Muscle of arm (tissue), 14 donors: Measurements from ENCODE around the gene ATG4D. TPM values are rescaled to one million over a fixed set of nuclear protein-coding genes. Genes with fewer than 3 reads are reported as not detected.

Source experiments
- DNase-seq: peaks from one replicate; pipeline ENCODE4 v3.0.0-alpha.2; 2013
- long read RNA-seq, 11 donors: transcript quantifications; one replicate each; lab custom pipeline, GENCODE V29; 2026
- polyA plus RNA-seq, 12 donors: library from polyadenylated mRNA; unstranded; fragments of 120-200 nt; gene quantifications; one replicate each; pipeline ENCODE4 v1.2.1, GENCODE V29; 2013; ENCODE audit not compliant: insufficient read length in 12 of 12

Gene ATG4D
- 10 to 100 TPM in 11 of 12 donors, not detected in 1; 16.8 to 57.9 (median 19.9) TPM for polyA plus RNA-seq
- long read RNA-seq, donor 1, transcript ATG4D-201 (10 exons, 1,949 nt): major isoform, 6 of 53 reads
- long read RNA-seq, donor 1, partial matches to known transcripts: 46 of 53 reads
- long read RNA-seq, donor 1, other reads (novel, unspliced or antisense): 0 of 53 reads
- long read RNA-seq, donor 2, partial matches to known transcripts: 26 of 34 reads
- long read RNA-seq, donor 2, other reads (novel, unspliced or antisense): 0 of 34 reads
- long read RNA-seq, donor 3, partial matches to known transcripts: 0 of 2 reads
- long read RNA-seq, donor 3, other reads (novel, unspliced or antisense): 0 of 2 reads
- long read RNA-seq, donor 4, partial matches to known transcripts: 7 of 7 reads
- long read RNA-seq, donor 4, other reads (novel, unspliced or antisense): 0 of 7 reads
- long read RNA-seq, donor 5, partial matches to known transcripts: 17 of 24 reads
- long read RNA-seq, donor 5, other reads (novel, unspliced or antisense): 0 of 24 reads
- long read RNA-seq, donor 6, partial matches to known transcripts: 5 of 6 reads
- long read RNA-seq, donor 6, other reads (novel, unspliced or antisense): 0 of 6 reads
- long read RNA-seq, donor 7: 0 reads
- long read RNA-seq, donor 8, partial matches to known transcripts: 0 of 3 reads
- long read RNA-seq, donor 8, other reads (novel, unspliced or antisense): 0 of 3 reads
- long read RNA-seq, donor 9: 0 reads
- long read RNA-seq, donor 10, partial matches to known transcripts: 0 of 6 reads
- long read RNA-seq, donor 10, other reads (novel, unspliced or antisense): 0 of 6 reads
- long read RNA-seq, donor 11, partial matches to known transcripts: 17 of 21 reads
- long read RNA-seq, donor 11, other reads (novel, unspliced or antisense): 0 of 21 reads

DNA sequence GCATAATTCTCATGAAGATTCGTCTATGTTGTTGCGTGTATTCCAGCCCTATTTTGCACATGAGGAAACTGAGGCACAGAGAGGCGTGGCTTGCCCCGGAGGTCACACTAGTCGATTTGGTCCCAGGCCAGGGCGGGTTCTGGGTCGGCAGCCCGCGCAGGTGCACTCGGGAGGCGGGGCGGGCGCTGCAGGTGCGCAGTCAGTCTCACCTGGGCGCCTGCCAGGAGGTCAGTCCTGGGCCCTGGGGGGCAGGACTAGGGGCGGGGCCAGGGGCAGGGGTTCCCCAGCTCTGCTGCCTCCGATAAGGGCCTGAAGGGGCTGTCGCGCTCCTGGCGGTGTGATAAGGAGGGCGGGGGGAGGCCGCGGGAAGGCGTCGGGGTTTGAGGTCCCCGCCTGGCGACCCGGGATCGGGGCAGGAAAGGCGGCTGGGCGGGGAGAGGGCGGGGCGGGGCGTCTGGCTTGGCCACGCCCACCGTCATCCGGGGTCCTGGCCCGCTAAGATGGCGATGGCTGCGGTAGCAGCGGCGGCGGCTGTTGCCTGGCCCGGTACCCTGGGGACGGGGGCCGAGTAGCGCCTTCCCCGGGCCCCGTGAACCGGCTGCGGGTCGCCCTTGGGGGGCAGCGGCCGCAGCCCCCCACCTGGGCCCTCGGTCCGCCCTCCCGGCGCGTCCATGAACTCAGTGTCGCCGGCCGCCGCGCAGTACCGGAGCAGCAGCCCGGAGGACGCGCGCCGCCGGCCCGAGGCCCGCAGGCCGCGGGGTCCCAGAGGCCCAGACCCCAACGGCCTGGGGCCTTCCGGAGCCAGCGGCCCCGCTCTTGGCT is at the start of gene ATG4D:
ATG4D (plus strand) TSS at position 485 of the 822 bp plus-strand sequence; CDS start at position 672, 187 bp downstream.
- peak; percentile 63 for DNase-seq

GRCh38 chr19:10497371-10497770 is 46.3 kb upstream of the ATG4D start:
- no peak for DNase-seq

DNA sequence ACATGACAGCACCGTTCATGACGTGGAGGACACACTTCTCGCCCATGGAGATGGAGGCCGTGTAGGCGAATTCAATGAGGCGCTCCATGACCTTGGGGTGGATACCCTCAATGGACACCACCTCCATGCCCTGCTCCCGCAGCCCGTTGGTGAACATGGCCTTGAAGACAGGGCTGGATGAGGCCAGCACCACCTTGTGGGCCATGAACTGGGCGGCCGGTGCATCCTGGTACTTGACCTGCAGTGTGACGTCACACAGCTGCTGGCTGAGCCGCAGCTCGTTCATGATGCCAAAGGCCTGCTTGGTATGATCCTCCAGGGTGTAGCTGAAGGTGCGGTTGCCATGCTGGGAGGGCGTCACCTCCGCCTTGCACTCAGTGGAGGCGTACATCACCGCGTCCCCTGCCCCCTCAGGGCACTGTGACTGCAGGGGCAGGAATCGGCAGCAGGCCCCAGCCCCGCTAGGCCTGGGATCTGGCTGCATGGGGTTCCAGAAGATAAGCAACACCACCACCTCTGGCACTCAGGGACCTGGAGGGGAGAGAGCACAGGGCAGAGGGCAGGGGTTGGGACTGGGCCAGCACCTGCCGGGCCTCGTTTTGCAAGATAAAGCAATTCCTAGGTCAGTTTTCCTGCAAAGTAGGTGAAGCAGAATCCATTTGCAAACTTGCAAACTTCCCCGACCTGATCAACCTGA is 44.0 kb upstream of the ATG4D start:
- DNase-seq: no peak

GRCh38 chr19:10500247-10500592 is 43.5 kb upstream of the ATG4D start:
- no peak for DNase-seq

- no peak for DNase-seq
Measured at GRCh38 chr19:10501971-10502523, 41.7 kb upstream of the ATG4D start.

DNA sequence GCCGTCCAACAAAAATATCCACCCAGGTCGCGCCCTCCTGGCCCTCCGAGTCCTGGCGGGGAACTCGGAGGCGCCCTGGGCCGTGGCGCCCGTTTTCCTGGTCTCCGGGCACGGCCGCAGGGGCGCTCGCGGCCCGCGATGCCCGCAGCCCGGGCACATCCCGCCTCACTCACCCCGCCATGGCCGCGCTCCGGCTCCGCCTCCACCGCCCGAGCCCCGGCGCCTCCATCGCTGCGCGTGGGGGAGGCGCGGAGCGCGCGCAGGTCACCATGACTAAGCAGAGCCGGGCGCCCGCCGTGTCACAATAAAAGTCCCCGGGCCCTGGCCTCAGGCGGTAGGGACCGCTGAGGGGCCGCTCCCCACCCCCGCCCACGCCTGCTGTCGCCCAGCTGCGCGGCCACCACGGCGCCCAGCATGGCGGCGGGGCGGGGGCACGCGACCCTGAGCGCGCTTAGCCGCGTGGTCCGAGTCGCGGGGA is 41.1 kb upstream of the ATG4D start:
- DNase-seq: peak; percentile 93

- peak; percentile 57 for DNase-seq
Measured at GRCh38 chr19:10503002-10503789, 40.5 kb upstream of the ATG4D start, which contains the start of gene KEAP1. Gene KEAP1 (minus strand): TSS chr19:10503356. CDS start chr19:10500033, 3,323 bp downstream.

DNA sequence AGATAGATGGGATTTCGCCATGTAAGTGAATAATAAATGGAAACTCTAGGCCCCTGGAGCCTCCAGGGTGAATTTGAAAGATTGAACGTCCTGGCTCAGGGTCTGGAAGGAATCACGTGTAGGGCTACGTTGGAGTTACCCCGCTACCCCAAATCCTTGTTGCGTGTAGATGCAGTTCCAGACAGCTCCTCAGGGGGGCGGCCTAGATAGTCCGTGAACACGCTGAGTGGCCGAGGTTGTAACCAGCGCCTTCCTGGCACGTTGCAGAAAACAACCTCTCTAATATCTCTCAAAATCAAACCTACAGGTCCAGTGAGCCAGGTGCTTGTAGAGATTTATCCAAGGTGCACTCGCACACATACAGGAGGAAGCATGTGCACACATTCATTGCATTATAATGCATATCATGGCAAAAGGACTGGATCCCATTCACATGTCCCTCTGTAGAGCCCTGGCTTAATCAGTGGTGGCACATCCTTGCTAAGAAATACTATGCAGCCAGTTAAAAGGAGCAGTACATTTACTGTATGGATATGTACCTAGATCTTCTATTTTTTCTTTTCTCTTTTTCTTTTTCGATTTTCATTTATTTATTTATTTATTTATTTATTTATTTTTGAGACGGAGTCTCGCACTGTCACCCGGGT is 38.0 kb upstream of the ATG4D start:
- peak; percentile 48 for DNase-seq

- no peak for DNase-seq
Measured at GRCh38 chr19:10508036-10508435, 35.7 kb upstream of the ATG4D start.

DNA sequence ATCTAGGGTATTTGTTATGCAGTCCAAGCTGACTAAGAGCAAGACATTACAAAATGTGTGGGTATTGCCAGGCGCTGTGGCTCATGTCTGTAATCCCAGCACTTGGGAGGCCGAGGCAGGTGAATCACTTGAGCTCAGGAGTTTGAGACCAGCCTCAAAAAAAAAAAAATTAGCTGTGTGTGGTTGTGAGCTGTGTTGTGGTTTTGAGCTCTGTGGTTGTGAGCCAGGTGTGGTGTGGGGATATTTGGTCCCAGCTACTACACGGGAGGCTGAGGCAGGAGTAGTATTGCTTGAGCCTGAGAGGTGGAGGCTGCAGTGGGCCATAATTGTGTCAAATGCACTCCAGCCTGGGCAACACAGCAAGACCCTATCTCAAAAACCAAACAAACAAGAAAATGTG is 35.0 kb upstream of the ATG4D start:
- no peak for DNase-seq

DNA sequence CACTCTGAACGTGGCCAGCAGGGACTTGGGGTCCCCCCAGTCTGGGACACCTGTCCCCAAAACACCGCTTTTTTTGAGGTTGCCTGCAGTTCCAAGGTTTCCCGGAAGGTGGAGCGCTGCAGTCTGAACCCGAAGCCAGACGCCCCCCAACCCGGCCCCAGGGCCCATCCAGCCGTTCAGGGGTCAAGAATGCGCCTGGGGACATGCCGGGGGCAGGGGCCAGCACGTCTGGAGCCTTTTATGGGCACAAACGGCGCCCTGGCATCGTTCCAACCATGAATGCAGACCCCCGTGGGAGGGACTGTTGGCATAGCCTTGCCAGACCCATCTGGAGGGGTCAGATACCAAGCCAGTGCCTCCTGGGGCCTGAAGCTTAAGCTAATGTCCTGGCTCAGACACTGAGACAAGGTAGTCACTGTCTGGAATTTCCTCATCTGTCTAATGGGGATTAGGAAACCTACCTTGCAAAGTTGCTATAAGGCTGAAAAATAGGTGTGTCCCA is 33.4 kb upstream of the ATG4D start:
- DNase-seq: no peak

GRCh38 chr19:10513223-10513622 is 30.5 kb upstream of the ATG4D start:
- DNase-seq: no peak

DNA sequence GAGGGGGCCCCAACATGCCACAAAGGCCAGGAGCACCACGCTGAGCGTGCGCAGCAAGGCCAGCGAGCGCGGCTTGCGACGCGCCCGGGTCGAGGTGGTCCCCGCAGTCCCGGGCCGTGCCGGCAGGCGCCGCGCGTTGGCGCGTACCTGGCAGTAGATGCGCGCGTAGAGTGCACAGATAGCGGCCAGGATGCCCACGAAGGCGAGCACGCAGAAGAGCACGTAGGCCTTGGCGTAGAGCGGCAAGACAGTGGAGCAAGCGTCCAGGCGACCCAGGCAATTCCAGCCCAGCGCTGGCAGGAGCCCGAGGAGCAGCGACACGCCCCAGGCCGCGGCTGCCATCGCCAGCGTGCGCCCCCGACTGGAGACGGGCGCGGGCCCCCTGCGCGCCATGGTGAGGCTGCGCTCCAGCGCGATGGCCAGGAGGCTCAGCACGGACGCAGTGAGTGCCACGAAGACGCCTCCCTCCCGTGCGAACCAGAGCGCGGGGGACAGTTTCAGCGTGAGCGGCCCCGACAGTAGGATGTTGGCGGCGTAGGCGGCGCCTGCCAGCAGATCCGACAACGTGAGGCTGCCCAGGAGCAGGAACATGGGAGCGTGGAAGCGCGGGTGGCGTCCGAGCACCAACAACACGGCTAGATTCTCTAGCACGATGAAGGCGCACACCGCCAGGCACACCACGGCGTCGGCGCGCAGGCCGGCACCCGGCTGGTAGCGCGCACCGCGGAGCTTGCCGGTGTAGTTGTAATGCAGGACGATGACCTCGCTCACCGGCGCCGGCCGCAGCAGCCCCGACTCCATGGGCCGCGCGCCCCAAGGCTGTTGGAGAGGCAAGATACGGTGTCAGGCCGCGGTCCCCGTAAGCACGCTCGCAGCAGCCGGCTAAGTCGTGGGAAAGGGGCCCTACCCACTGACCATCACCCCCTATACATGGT is 29.2 kb upstream of the ATG4D start:
- no peak for DNase-seq

DNA sequence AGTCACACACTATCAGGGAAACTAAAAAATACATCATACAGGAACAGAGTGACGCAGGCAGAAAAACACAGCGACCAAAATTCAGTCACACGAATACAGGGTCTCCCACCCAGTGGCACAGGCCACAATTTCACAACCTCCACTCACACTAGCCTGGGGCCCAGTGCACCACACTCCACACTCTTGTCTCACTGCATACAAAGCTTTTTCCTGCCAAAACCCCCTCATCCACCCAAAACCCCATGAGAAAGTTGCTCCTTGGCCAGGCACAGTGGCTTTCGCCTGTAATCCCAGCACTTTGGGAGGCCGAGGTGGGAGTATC is 27.7 kb upstream of the ATG4D start:
- DNase-seq: no peak

DNA sequence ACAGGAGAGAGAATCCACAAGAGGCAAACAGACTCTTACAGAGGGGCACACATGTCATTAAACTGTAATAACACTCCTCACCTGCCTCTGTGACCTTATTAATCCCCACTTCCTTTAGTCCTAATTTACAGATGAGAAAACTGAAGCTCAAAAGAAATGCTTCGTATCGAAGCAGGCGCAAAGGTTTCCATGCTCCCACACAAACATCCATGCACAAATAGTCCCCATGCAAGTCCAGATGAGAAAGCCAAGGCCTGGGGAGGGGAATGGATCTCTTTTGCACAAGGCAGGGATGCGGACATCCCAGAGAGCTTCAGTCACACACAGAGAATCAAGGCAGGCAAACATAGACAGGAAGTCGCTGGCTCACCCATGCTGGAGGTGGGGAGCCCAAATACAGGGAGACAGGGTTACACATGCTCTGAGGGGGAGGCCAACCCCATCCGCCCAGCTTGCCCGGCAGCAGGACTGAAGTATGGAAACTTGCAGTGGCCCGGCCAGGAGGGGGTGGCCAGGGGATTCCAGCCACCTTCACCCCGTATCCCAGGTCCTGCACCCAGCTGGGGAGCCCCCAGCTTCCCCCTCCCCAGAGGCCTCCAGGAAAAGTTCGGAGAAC is 26.9 kb upstream of the ATG4D start:
- DNase-seq: no peak

DNA sequence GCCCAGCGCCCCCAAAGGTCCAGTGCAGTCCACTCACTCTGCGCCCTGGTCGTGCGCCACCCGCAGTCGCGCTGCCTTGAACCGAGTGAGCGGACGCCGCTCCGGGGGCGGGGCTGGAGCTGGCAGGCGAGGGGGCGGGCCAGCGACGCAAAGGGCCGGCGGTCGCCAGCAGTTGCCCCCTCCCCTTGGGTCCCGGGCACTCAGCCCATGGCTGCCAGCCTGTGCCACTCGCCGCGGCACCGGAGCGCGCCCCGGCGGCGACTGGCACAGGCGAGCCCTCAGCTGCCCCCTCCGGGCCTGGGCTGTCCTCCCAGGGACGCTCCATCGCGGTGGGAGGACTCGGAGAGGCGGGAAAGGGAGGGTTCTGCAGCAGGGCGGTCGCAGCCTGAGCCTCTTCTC is 26.3 kb upstream of the ATG4D start, which contains the start of gene S1PR5:
S1PR5 (minus strand) TSS at position 87 of the 399 bp plus-strand sequence. CDS start 2,436 bp downstream, outside the sequence.
- no peak for DNase-seq

DNA sequence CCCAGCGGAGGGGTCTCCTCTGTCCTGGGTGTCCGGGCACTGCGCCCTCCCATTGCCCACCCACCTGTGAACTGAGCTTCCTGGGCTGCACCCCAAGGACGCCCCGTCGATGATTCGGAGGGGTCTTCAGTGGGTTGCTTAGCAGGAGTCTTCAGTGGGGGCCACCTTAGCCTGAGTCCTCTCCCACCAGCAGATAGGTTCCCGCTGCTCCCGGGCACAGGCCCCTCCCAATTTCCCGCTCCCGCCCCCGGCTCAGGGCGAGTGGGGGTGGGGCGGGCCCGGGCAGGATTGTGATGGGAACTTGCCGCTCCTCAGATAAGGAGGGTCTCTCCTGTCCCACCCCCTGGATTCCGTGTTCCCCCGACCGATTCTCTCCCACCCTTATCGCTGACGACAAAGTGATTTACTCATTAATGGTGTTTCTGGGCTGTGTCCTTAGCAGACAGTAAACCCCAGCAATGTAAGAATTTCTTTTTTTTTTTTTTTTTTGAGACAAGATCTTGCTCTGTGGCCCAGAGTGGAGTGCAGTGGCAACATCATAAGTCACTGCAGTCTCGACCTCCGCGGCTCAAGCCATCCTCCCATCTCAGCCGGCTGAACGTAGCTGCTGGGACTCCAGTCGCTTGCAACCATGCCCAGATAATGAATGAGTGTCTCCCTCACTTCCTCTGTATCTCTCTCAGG is 25.8 kb upstream of the ATG4D start:
- no peak for DNase-seq
